HT1080 (cell line): Measurements from ENCODE around the gene PDGFB. TPM values are rescaled to one million over a fixed set of nuclear protein-coding genes. Genes with fewer than 3 reads are reported as not detected.

ENCODE experiments used
- DNase-seq: peaks from one replicate; pipeline ENCODE4 v3.0.0-alpha.2; 2015; ENCODE audit warnings: low read depth
- total RNA-seq: library from RNA; depleted of rRNA; stranded (reverse); fragments of >200 nt; shearing (Covaris generic); gene quantifications from 2 replicates; pipeline ENCODE4 v1.2.3, GENCODE V29; 2014

PDGFB gene
- total RNA-seq, 1 experiment from 2014 or later: 0.06 TPM

GRCh38 chr22:39277142-39277607 is 32.4 kb upstream of the PDGFB start:
- peak; percentile 17 for DNase-seq

GRCh38 chr22:39276440-39277141 is 31.8 kb upstream of the PDGFB start:
- DNase-seq: no peak

- DNase-seq: no peak
These were observed 31.1 kb upstream of the PDGFB start for GRCh38 chr22:39275814-39276439.

- DNase-seq: no peak
These were observed 29.4 kb upstream of the PDGFB start for GRCh38 chr22:39273950-39274887.

GRCh38 chr22:39270792-39271191 is 26.0 kb upstream of the PDGFB start:
- no peak for DNase-seq

GRCh38 chr22:39270280-39270679 is 25.5 kb upstream of the PDGFB start:
- no peak for DNase-seq

- DNase-seq: no peak
These were observed 24.5 kb upstream of the PDGFB start for GRCh38 chr22:39269095-39269790.

- DNase-seq: no peak
These were observed 23.9 kb upstream of the PDGFB start for GRCh38 chr22:39268645-39269044.

GRCh38 chr22:39267974-39268373 is 23.2 kb upstream of the PDGFB start:
- no peak for DNase-seq

GRCh38 chr22:39266398-39267030 is 21.7 kb upstream of the PDGFB start:
- no peak for DNase-seq

- no peak for DNase-seq
These were observed 20.5 kb upstream of the PDGFB start for GRCh38 chr22:39265143-39265886.

- DNase-seq: no peak
These were observed 19.7 kb upstream of the PDGFB start for GRCh38 chr22:39264349-39265038.

- no peak for DNase-seq
These were observed 19.0 kb upstream of the PDGFB start for GRCh38 chr22:39263626-39264348.

- DNase-seq: no peak
These were observed 14.9 kb upstream of the PDGFB start for GRCh38 chr22:39259666-39260065.

GRCh38 chr22:39257901-39258475 is 13.2 kb upstream of the PDGFB start:
- DNase-seq: no peak

- DNase-seq: no peak
These were observed 12.2 kb upstream of the PDGFB start for GRCh38 chr22:39256979-39257378.

GRCh38 chr22:39256186-39256552 is 11.4 kb upstream of the PDGFB start:
- DNase-seq: no peak

GRCh38 chr22:39255449-39256185 is 10.8 kb upstream of the PDGFB start:
- no peak for DNase-seq
